GM12878 (cell line): ENCODE results near the gene SURF6. TPM values are rescaled to one million over a fixed set of nuclear protein-coding genes. Genes with fewer than 3 reads are reported as not detected.

Experiments used
- ATAC-seq: fragments of 200-7000 bp; cut with Tn5 transposase; 3 replicates; pipeline ENCODE4 v1.9.1; 2020; ENCODE audit warnings: mild to moderate bottlenecking, moderate library complexity
- BruUV-seq: library from RNA; stranded (reverse); fragments of 400-500 nt; replicated peaks from 2 replicates; lab custom pipeline; 2021; lab: Mats Ljungman, UMichigan
- CTCF ChIA-PET: fragments of 300-600 bp; sonication (Branson Sonifier 250); formaldehyde crosslinking; extraction: SDS; loops from one replicate; lab custom pipeline; 2021; ENCODE audit warnings: inconsistent platforms; lab: Yijun Ruan, JAX
- POLR2A ChIA-PET: fragments of 350-600 bp; formaldehyde crosslinking; extraction: SDS; loops from one replicate; lab custom pipeline; 2021; ENCODE audit warnings: inconsistent platforms; lab: Charles Lee
- RAD21 ChIA-PET: fragments of 300-600 bp; sonication (Branson Sonifier 250); formaldehyde crosslinking; loops from one replicate; lab custom pipeline; 2023; ENCODE audit warnings: antibody characterized with exemption; ENCODE audit not compliant: unreplicated experiment; lab: Charles Lee
- SMC1A ChIA-PET: fragments of 300-600 bp; sonication (Branson Sonifier 250); formaldehyde crosslinking; loops from one replicate; lab custom pipeline; 2023; ENCODE audit not compliant: unreplicated experiment, uncharacterized antibody; lab: Charles Lee
- DNase-seq: peaks from one replicate; pipeline ENCODE4 v3.0.0-alpha.2; 2011; ENCODE audit warnings: low read depth, low spot score
- FAIRE-seq: peaks from 3 replicates; lab custom pipeline; 2011; peaks lifted over from hg19 to GRCh38; lab: Jason Lieb, UNC
- H2AFZ ChIP-seq: 2 replicates; pipeline ENCODE4 v1.6.0; 2011; ENCODE audit warnings: low read depth, low read length, control low read depth; ENCODE audit not compliant: control insufficient read depth
- H3K27ac ChIP-seq: 2 replicates; pipeline ENCODE4 v1.5.1; 2011; ENCODE audit warnings: control low read depth; ENCODE audit not compliant: control insufficient read depth, insufficient read depth
- H3K27me3 ChIP-seq, 2 experiments: replicated peaks in 1 of 2; 2 replicates each; pipeline versions ENCODE4 v1.6.0 to v1.6.1; 2011; ENCODE audit warnings: low read length in 1 of 2; ENCODE audit not compliant: control insufficient read depth in 2 of 2, insufficient read depth in 2 of 2
- H3K36me3 ChIP-seq, 2 experiments: 2 replicates each; pipeline ENCODE4 v1.5.1; 2011; ENCODE audit warnings: low read length in 1 of 2; ENCODE audit not compliant: control insufficient read depth in 2 of 2, insufficient read depth in 2 of 2
- H3K4me1 ChIP-seq: 2 replicates; pipeline ENCODE4 v1.6.1; 2011; ENCODE audit warnings: mild to moderate bottlenecking, low read length, moderate library complexity, mixed read lengths; ENCODE audit not compliant: control insufficient read depth, insufficient read depth
- H3K4me2 ChIP-seq: 2 replicates; pipeline ENCODE4 v1.6.0; 2011; ENCODE audit warnings: control low read depth; ENCODE audit not compliant: control insufficient read depth, insufficient read depth
- H3K4me3 ChIP-seq: fragments of 200-600 bp; sonication (generic); 2 replicates; pipeline ENCODE4 v1.5.1; 2016
- H3K79me2 ChIP-seq: 2 replicates; pipeline ENCODE4 v1.6.0; 2011; ENCODE audit warnings: low read length; ENCODE audit not compliant: control insufficient read depth, insufficient read depth
- H3K9ac ChIP-seq: 2 replicates; pipeline ENCODE4 v1.8.0; 2011; ENCODE audit warnings: low read length, control low read depth, mixed read lengths; ENCODE audit not compliant: control insufficient read depth, insufficient read depth
- H3K9me3 ChIP-seq: replicated peaks from 3 replicates; pipeline ENCODE4 v1.5.1; 2011; ENCODE audit warnings: mild to moderate bottlenecking, low read length; ENCODE audit not compliant: control insufficient read depth, insufficient read depth
- H4K20me1 ChIP-seq: 2 replicates; pipeline ENCODE4 v1.6.0; 2011; ENCODE audit not compliant: control insufficient read depth, insufficient read depth
- KAT2A ChIP-seq: conservative IDR thresholded peaks from 2 replicates; pipeline ENCODE4 v1.6.1; 2011; ENCODE audit warnings: low read depth, low read length; ENCODE audit not compliant: control insufficient read depth
- NBN ChIP-seq: fragments of 450-650 bp; IDR thresholded peaks from 2 replicates; pipeline ENCODE4 v1.6.1; 2016
- NFIC ChIP-seq: IDR thresholded peaks from 2 replicates; pipeline ENCODE4 v1.6.1; 2012; ENCODE audit warnings: low read depth, mild to moderate bottlenecking, inconsistent platforms, low read length, moderate library complexity
- NFXL1 ChIP-seq: fragments of 450-650 bp; IDR thresholded peaks from 2 replicates; pipeline ENCODE4 v1.6.1; 2017; ENCODE audit warnings: antibody characterized with exemption, mild to moderate bottlenecking, borderline replicate concordance
- NFYA ChIP-seq: IDR thresholded peaks from 2 replicates; pipeline ENCODE4 v1.6.1; 2011; ENCODE audit warnings: low read depth, mild to moderate bottlenecking, low read length, improper control_type of control experiment, borderline replicate concordance
- PAX8 ChIP-seq: fragments of 450-650 bp; IDR thresholded peaks from 2 replicates; pipeline ENCODE4 v1.6.1; 2017; ENCODE audit warnings: mild to moderate bottlenecking, moderate library complexity
- POLR2A ChIP-seq: IDR thresholded peaks from 2 replicates; pipeline ENCODE4 v1.6.1; 2011; ENCODE audit warnings: low read depth, mild to moderate bottlenecking, low read length
- POLR2AphosphoS5 ChIP-seq: IDR thresholded peaks from 2 replicates; pipeline ENCODE4 v1.6.1; 2011; ENCODE audit warnings: mild to moderate bottlenecking, low read length, inconsistent platforms
- RAD21 ChIP-seq: IDR thresholded peaks from 2 replicates; pipeline ENCODE4 v1.6.1; 2011; ENCODE audit warnings: mild to moderate bottlenecking, low read depth, low read length, moderate library complexity; ENCODE audit not compliant: insufficient read depth
- WRNIP1 ChIP-seq: IDR thresholded peaks from 2 replicates; pipeline ENCODE4 v1.6.1; 2011; ENCODE audit warnings: low read depth, low read length, improper control_type of control experiment, borderline replicate concordance
- ZNF274 ChIP-seq: IDR thresholded peaks from one replicate; pipeline ENCODE4 v1.8.0; 2011; ENCODE audit not compliant: insufficient read length, insufficient read depth
- WGBS: methylation state at CpG from one replicate; pipeline ENCODE4 v1.1.6; 2016; ENCODE audit warnings: low lambda C conversion rate; ENCODE audit not compliant: insufficient replicate concordance, insufficient coverage; ENCODE audit errors: missing lambda C conversion rate; 5-methylcytosine and 5-hydroxymethylcytosine counted together
- in situ Hi-C: fragments of 300-500 bp; cut with MboI; formaldehyde crosslinking; loops from 9 replicates; pipeline ENCODE4 v1.14.3; 2018; ENCODE audit warnings: mixed read lengths
- intact Hi-C: fragments of 100-400 bp; cut with micrococcal nuclease; formaldehyde crosslinking; loops from one replicate; pipeline ENCODE4 v1.14.2; 2022; ENCODE audit not compliant: unreplicated experiment
- polyA plus RNA-seq, 11 experiments: library from polyadenylated mRNA; depleted of rRNA in 4 of 11; unstranded in 6 of 11; stranded (reverse) in 5 of 11; fragments of >200 nt; fragmentation: Nextera tagmentation in 4 of 11; fragmentation: Illumina TruSeq in 1 of 11; extraction: Ambion mirVana in 4 of 11; extraction: Trizol in 1 of 11; gene quantifications; 1 replicate in 1 of 11; 2 replicates in 10 of 11; pipeline versions ENCODE4 v1.2.1 to v1.2.3, GENCODE V29; 2011 to 2016; ENCODE audit warnings: inconsistent platforms in 2 of 11, missing spikeins in 2 of 11, low read depth in 1 of 11
- total RNA-seq, 4 experiments: library from RNA; depleted of rRNA in 3 of 4; stranded (reverse); fragments of >200 nt in 3 of 4; fragmentation: Illumina TruSeq in 1 of 4; extraction: Trizol in 1 of 4; gene quantifications; 2 replicates each; pipeline versions ENCODE4 v1.2.1 to v1.2.3, GENCODE V29; 2013 to 2021
- TF ChIP-seq, protein P1 (sequence below), 3 experiments: IDR thresholded peaks in 2 of 3; conservative IDR thresholded peaks in 1 of 3; 2 replicates each; pipeline ENCODE4 v1.5.1; 2011; ENCODE audit warnings: low read depth in 3 of 3, low read length in 3 of 3, mild to moderate bottlenecking in 3 of 3, control low read depth in 2 of 3, moderate library complexity in 2 of 3, inconsistent platforms in 1 of 3, mixed read lengths in 1 of 3; ENCODE audit not compliant: control insufficient read depth in 2 of 3, insufficient read depth in 1 of 3; ENCODE audit errors: extremely low read depth in 1 of 3

The SURF6 gene
- total and polyA plus RNA-seq, 10 of the 15 experiments (the other 5 are each of a cell fraction or from before 2014, with no cell fraction given), result 2.2 to 27.2 (median 15.1) TPM

DNA sequence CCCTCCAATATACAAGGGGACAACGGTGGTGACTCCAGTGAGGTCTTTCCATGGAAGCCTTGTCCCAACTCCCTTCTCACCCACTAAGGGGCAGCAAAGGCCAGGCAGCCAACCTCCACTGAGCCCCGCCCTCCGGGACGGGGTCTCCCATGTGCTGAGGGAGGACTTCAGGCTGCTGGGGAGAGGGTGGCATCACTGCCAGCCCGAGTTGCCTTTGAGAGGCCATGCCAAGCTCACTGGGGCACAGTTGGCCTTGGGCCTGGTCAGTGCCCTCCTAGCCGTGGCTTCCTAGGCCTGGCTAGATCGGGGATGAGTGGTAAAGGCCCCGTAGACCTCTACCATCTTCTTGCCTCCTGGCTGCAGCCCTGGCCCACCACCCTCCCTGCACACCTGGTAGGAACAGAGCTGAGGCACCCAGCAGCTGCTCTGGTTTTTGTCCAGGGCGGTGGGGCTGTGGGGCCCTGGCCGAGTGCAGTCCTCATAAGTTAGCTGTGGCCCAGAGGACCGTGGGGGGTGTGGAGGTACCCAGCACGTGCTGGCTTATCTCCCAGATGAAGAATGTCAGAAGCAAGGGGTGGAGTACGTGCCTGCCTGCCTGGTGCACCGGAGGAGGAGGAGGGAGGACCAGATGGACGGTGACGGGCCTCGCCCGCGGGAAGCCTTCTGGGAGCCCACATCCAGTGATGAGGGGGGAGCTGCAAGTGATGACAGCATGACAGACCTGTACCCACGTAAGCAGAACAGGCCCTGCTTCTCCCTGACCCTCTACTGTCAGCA is 23.6 kb upstream of the SURF6 start:
- Histone ChIP-seq H4K20me1 (no peaks in the 10 kb centered on the region), H3K79me2 (peaks cover 21% of the 10 kb centered on the region)

More for the DNA sequence above, 23.6 kb upstream of the SURF6 start:
- in situ Hi-C loops, result no loop called here
- ChIA-PET RAD21 (no interaction called here), SMC1A (no interaction called here), CTCF (no interaction called here), POLR2A (interaction anchor here (1.5 kb wide), 1 partner anchor 11 kb away, joined by 3 read pairs; no protein-coding TSS in a partner anchor)
- peaks cover 22 to 30% of the 10 kb centered on the region in 2 experiments; a peak in 3 of 4 replicates for H3K36me3 ChIP-seq
- H3K4me2 ChIP-seq, result no peak overlapping the region
- ATAC-seq, result no peak
- H3K4me1 ChIP-seq, result no peaks in the 10 kb centered on the region; the same call in none of the 2 replicates
- H3K9ac ChIP-seq, result no peak overlapping the region
- H3K27ac ChIP-seq, result no peak overlapping the region
- FAIRE-seq, result no peak
- no peak overlapping the region for H2AFZ ChIP-seq
- intact Hi-C loops, result no loop called here
- DNase-seq, result no peak
- 80% methylated on average over 20 of the region's 20 CpGs for whole genome bisulfite sequencing
- H3K4me3 ChIP-seq, result no peak overlapping the region
- no TSS peak for BruUV-seq
- TF ChIP-seq, protein P1, sequence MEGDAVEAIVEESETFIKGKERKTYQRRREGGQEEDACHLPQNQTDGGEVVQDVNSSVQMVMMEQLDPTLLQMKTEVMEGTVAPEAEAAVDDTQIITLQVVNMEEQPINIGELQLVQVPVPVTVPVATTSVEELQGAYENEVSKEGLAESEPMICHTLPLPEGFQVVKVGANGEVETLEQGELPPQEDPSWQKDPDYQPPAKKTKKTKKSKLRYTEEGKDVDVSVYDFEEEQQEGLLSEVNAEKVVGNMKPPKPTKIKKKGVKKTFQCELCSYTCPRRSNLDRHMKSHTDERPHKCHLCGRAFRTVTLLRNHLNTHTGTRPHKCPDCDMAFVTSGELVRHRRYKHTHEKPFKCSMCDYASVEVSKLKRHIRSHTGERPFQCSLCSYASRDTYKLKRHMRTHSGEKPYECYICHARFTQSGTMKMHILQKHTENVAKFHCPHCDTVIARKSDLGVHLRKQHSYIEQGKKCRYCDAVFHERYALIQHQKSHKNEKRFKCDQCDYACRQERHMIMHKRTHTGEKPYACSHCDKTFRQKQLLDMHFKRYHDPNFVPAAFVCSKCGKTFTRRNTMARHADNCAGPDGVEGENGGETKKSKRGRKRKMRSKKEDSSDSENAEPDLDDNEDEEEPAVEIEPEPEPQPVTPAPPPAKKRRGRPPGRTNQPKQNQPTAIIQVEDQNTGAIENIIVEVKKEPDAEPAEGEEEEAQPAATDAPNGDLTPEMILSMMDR (IDR thresholded peaks at IDR 0.05 in 2 of 3, conservative IDR thresholded peaks at IDR 0.05 in 1 of 3; ENCODE audit: control insufficient read depth in 2 of 3, extremely low read depth in 1 of 3, insufficient read depth in 1 of 3, low read depth in 3 of 3, low read length in 3 of 3), result peak; percentile 7 to 35 (median 10); a peak in 4 of 6 replicates
- TF ChIP-seq NFXL1 (no peak), WRNIP1 (no peak), POLR2AphosphoS5 (peak; percentile 3; the same call in 1 of the 2 replicates), NFYA (no peak), KAT2A (no peak), POLR2A (peak; percentile 61), NBN (no peak), RAD21 (peak; percentile 39; the same call in 1 of the 2 replicates), ZNF274 (no peak), PAX8 (no peak), NFIC (no peak)
- no peaks in the 10 kb centered on the region for H3K9me3 ChIP-seq
- no peaks in the 10 kb centered on the region for H3K27me3 ChIP-seq
